Peyer's patch (tissue), 4 donors: ENCODE measurements around the gene CEP85.

Experiments
- POLR2A ChIP-seq, 2 donors: fragments of 450-650 bp; IDR thresholded peaks; one replicate each; pipeline ENCODE4 v1.5.1; 2017; ENCODE audit warnings: antibody characterized with exemption in 2 of 2, mild to moderate bottlenecking in 2 of 2, moderate library complexity in 2 of 2
- TF ChIP-seq, protein P1 (sequence below), 6 experiments: fragments of 450-650 bp in 4 of 6; fragments of 200-600 bp in 2 of 6; sonication (generic) in 1 of 6; IDR thresholded peaks; one replicate each; pipeline ENCODE4 v1.5.1; 2017 to 2019; ENCODE audit warnings: antibody characterized with exemption in 6 of 6, mild to moderate bottlenecking in 3 of 6, moderate library complexity in 1 of 6

DNA sequence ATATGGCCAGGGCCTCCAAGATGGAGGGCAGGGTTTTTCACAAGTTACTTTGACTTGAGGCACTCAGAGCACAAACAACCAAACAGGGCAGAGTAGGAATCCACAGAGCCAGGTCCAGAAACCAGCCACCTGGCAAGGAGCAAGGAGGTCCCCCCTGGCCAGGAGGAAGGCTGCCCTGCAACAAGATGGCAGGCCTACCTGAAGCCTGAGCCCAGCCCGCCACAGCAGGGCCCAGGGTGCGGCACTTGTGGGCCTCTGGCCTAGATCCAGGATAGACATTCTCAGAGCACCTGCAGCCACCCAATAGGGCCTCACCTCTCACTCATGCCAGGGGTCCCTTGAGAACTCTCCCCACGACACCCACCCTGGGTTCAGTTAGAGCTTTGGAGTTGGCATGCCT is 57.4 kb downstream of the CEP85 start:
- TF ChIP-seq, protein P1, sequence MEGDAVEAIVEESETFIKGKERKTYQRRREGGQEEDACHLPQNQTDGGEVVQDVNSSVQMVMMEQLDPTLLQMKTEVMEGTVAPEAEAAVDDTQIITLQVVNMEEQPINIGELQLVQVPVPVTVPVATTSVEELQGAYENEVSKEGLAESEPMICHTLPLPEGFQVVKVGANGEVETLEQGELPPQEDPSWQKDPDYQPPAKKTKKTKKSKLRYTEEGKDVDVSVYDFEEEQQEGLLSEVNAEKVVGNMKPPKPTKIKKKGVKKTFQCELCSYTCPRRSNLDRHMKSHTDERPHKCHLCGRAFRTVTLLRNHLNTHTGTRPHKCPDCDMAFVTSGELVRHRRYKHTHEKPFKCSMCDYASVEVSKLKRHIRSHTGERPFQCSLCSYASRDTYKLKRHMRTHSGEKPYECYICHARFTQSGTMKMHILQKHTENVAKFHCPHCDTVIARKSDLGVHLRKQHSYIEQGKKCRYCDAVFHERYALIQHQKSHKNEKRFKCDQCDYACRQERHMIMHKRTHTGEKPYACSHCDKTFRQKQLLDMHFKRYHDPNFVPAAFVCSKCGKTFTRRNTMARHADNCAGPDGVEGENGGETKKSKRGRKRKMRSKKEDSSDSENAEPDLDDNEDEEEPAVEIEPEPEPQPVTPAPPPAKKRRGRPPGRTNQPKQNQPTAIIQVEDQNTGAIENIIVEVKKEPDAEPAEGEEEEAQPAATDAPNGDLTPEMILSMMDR (IDR thresholded peaks at IDR 0.05), result no peak
- no peak for TF ChIP-seq POLR2A (IDR thresholded peaks at IDR 0.05)
